22Rv1 (cell line): Measurements from ENCODE around the gene WWC2.

Experiments used
- CTCF ChIP-seq: fragments of 450-650 bp; IDR thresholded peaks from 2 replicates; pipeline ENCODE4 v1.5.1; 2017; ENCODE audit warnings: mild to moderate bottlenecking
- ZFX ChIP-seq: fragments of 450-650 bp; IDR thresholded peaks from 2 replicates; pipeline ENCODE4 v1.6.1; 2017; ENCODE audit warnings: antibody characterized with exemption, borderline replicate concordance

GRCh38 chr4:183344523-183345255 lies 245.6 kb downstream of the WWC2 start:
- TF ChIP-seq CTCF (no peak), ZFX (no peak)
